ENCODE measurements around the gene ZFYVE21. TPM values are rescaled to one million over a fixed set of nuclear protein-coding genes. Genes with fewer than 3 reads are reported as not detected.

Gene ZFYVE21
- total RNA-seq, 1 experiment from 2014 or later: 49.7 TPM

DNA sequence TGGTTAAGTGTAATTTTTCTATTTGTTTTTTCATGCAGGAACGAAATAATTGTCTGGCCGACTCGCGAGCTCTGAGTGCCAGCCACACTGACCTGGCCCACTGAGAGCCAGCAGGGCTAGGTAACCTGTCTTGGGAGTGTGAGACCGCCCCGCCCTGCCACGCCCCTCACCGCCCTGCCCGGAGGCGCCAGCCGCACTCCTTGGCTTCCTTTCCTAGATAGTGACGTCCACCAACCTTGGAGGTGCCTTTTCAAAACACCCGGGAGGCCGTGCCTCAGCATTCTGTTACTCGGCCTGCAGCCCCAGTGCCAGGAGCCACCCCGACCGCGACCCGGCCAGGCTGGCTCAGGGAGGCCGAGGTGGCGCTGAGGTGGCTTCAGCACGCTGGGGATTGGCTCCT lies 22.1 kb upstream of the ZFYVE21 start:
- no peak overlapping the region for H3K27ac ChIP-seq (ENCODE audit: insufficient read length, low read depth, low read length)
- H4K8ac ChIP-seq (replicated peaks; ENCODE audit: insufficient read length, low read depth, low read length): no peak overlapping the region
- H2AK5ac ChIP-seq (ENCODE audit: insufficient read length, low read length): no peak overlapping the region
- H2BK15ac ChIP-seq (ENCODE audit: low read depth, low read length): no peak overlapping the region
- no peak overlapping the region for H3K23ac ChIP-seq (ENCODE audit: insufficient read length, low read depth, low read length)
- H3K4me2 ChIP-seq (ENCODE audit: insufficient read depth, insufficient read length, low read length): no peak overlapping the region
- H2BK12ac ChIP-seq (ENCODE audit: insufficient read length, low read depth, low read length): no peak overlapping the region
- no peak overlapping the region for H3K56ac ChIP-seq (ENCODE audit: insufficient read length, low read depth, low read length)
- no peak overlapping the region for H2AFZ ChIP-seq (ENCODE audit: low read length)
- H3K4me1 Mint-ChIP-seq: peaks cover 10 to 13% of the 10 kb centered on the region in 2 experiments
- no peak overlapping the region for H2BK20ac ChIP-seq (ENCODE audit: low read depth, low read length, poor library complexity, severe bottlenecking)
- no peaks in the 10 kb centered on the region for H3K9me3 ChIP-seq (ENCODE audit: control insufficient read depth, low read depth, low read length)
- no peaks in the 10 kb centered on the region for H3K27me3 ChIP-seq (ENCODE audit: insufficient read depth, low read length)
- H2BK5ac ChIP-seq (ENCODE audit: insufficient read length, low read length): no peak overlapping the region
- no peak for DNase-seq
- H3K14ac ChIP-seq (ENCODE audit: insufficient read depth, low read length): no peak overlapping the region
- TF ChIP-seq, protein P1, sequence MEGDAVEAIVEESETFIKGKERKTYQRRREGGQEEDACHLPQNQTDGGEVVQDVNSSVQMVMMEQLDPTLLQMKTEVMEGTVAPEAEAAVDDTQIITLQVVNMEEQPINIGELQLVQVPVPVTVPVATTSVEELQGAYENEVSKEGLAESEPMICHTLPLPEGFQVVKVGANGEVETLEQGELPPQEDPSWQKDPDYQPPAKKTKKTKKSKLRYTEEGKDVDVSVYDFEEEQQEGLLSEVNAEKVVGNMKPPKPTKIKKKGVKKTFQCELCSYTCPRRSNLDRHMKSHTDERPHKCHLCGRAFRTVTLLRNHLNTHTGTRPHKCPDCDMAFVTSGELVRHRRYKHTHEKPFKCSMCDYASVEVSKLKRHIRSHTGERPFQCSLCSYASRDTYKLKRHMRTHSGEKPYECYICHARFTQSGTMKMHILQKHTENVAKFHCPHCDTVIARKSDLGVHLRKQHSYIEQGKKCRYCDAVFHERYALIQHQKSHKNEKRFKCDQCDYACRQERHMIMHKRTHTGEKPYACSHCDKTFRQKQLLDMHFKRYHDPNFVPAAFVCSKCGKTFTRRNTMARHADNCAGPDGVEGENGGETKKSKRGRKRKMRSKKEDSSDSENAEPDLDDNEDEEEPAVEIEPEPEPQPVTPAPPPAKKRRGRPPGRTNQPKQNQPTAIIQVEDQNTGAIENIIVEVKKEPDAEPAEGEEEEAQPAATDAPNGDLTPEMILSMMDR (conservative IDR thresholded peaks at IDR 0.05): no peak
- no peaks in the 10 kb centered on the region for H3K9me3 Mint-ChIP-seq
- H4K20me1 ChIP-seq (ENCODE audit: control insufficient read depth, insufficient read depth, insufficient read length): peaks cover 3% of the 10 kb centered on the region
- H4K91ac ChIP-seq (ENCODE audit: insufficient read length, low read depth, low read length): no peak overlapping the region
- no peak overlapping the region for H3K4me3 Mint-ChIP-seq
- H3K27me3 Mint-ChIP-seq (ENCODE audit: low read depth): no peaks in the 10 kb centered on the region; the same call in 1 of the 2 replicates
- WGBS (ENCODE audit: extremely low coverage, insufficient read length, low lambda C conversion rate): no CpG with 5 or more reads among the region's 22 CpGs
- H3K79me2 ChIP-seq (ENCODE audit: insufficient read depth, low read length): 0 out of 2 replicates have a peak, but pooled peaks cover 2% of the 10 kb centered on the region
- H3K79me1 ChIP-seq (ENCODE audit: insufficient read depth, low read depth, low read length, poor library complexity, severe bottlenecking): no peaks in the 10 kb centered on the region
- H3K4me1 ChIP-seq (ENCODE audit: insufficient read depth, low read length): no peaks in the 10 kb centered on the region
- no peak overlapping the region for H3K18ac ChIP-seq (ENCODE audit: insufficient read length, low read depth, low read length)
- peaks cover 0 to 51% (median 19%) of the 10 kb centered on the region in 3 experiments; a peak in 6 of 7 replicates for H3K36me3 Mint-ChIP-seq (ENCODE audit: insufficient read depth in 1 of 3, low read depth in 3 of 3)
- no peak overlapping the region for H3K27ac Mint-ChIP-seq
- no peak overlapping the region for H2BK120ac ChIP-seq (ENCODE audit: low read depth, low read length, poor library complexity, severe bottlenecking)
- no peak overlapping the region for H3K9ac ChIP-seq (ENCODE audit: extremely low read depth, insufficient read length, low read length)
- H4K5ac ChIP-seq (ENCODE audit: insufficient read length, low read depth, low read length): no peak overlapping the region
- H3T11ph ChIP-seq (ENCODE audit: low read length): no peak overlapping the region
- H3K4ac ChIP-seq (ENCODE audit: low read depth, low read length): no peak overlapping the region
- H3K23me2 ChIP-seq (ENCODE audit: insufficient read length, low read depth, low read length, poor library complexity, severe bottlenecking): no peaks in the 10 kb centered on the region
